Measurements from ENCODE around the gene ARHGEF2.
A peak's percentile ranks its signal among the peaks of the same experiment; 100 is the strongest.

Gene ARHGEF2

DNA sequence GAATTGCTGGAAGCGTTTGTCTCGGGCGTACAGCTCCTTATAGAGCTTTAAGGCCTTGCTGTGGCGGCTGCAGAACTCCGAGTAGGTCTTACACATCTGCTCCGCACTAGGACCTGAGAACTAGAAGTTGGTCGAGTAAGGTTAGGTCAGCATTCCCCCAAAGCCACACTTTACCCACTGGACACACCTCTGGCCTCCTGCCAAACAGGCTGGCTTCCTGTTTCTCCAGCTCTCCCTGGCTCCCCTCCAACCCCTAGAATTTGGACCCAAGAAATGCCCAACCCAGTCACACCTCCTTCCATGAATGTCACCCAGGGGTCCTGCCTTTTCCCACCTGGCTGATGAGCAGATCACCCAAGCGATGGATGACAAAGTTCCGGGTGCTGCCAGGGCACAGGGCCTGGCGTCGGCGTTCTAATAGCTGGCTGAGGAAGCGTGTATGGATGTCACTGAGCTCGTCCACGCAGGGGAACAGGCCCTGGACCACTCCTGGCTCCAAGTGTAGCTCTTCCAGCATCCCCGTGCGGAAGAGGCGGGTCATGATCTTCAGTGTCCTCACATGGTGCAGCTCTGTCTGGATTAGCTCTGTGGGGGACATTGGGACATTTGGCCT, 15.6 kb downstream of the ARHGEF2 start:
- Histone ChIP-seq H4K91ac (ENCODE audit: low read depth, low read length) (no peak overlapping the region), H2BK5ac (ENCODE audit: low read depth, low read length, poor library complexity) (no peak overlapping the region), H2BK120ac (ENCODE audit: insufficient read depth, low read length, poor library complexity) (no peak overlapping the region), H3K27me3 (ENCODE audit: insufficient read depth, low read length) (no peaks in the 10 kb centered on the region), H3K23ac (ENCODE audit: low read length) (no peak overlapping the region), H3K9me3 (ENCODE audit: insufficient read depth, low read depth, low read length) (no peaks in the 10 kb centered on the region), H3K4me2 (ENCODE audit: low read length) (no peak overlapping the region), H4K8ac (ENCODE audit: low read depth, low read length) (no peak overlapping the region), H3K36me3 (ENCODE audit: control insufficient read depth in 1 of 2, insufficient read depth in 2 of 2, low read length in 2 of 2) (peaks cover 70 to 79% of the 10 kb centered on the region in 2 experiments), H3K27ac (ENCODE audit: low read depth, low read length) (no peak overlapping the region), H3K4ac (ENCODE audit: low read depth, low read length) (no peak overlapping the region), H3K4me3 (ENCODE audit: low read depth, low read length) (no peak overlapping the region), H3K14ac (ENCODE audit: low read length) (no peak overlapping the region), H3K79me1 (ENCODE audit: low read length) (no peaks in the 10 kb centered on the region), H3K18ac (ENCODE audit: low read length) (no peak overlapping the region), H4K12ac (ENCODE audit: low read depth, low read length) (no peak overlapping the region), H3K4me1 (ENCODE audit: control insufficient read depth in 1 of 2, insufficient read depth in 2 of 2, low read length in 2 of 2) (no peaks in the 10 kb centered on the region), H3K9ac (ENCODE audit: low read length) (no peak overlapping the region), H2BK12ac (ENCODE audit: low read length) (no peak overlapping the region), H3K79me2 (ENCODE audit: control insufficient read depth, insufficient read depth, low read length, poor library complexity) (no peaks in the 10 kb centered on the region), H2AFZ (ENCODE audit: insufficient read depth, low read length, poor library complexity) (no peak overlapping the region), H2AK5ac (ENCODE audit: low read length) (no peak overlapping the region)
- no peak for DNase-seq
- WGBS (ENCODE audit: extremely low coverage, insufficient coverage, insufficient read length), result no CpG with 5 or more reads among the region's 18 CpGs

DNA sequence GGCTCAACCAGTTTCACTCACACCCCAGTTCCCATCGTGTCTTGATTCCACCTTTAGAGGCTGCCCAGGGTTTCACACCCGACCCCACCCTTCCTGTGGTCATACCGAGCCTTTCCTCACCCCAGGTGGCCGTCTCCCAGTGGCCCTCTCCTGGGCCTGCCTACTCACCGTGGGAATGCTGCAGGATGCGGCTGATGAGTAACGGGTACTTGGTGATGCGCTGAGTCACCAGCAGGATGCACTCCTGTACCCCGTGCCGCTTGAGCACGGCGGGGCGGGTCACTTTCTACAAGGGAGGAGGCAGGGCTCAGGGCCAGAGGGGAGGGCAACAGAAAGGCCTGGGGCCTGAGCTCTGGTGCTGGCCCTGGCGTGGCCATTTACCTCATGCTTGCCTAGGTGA, 16.4 kb downstream of the ARHGEF2 start:
- no peak overlapping the region for H3K4me2 ChIP-seq (ENCODE audit: low read length)
- no peak overlapping the region for H3K4ac ChIP-seq (ENCODE audit: low read depth, low read length)
- H2BK5ac ChIP-seq (ENCODE audit: low read depth, low read length, poor library complexity), result no peak overlapping the region
- no peaks in the 10 kb centered on the region for H3K4me1 ChIP-seq (ENCODE audit: control insufficient read depth in 1 of 2, insufficient read depth in 2 of 2, low read length in 2 of 2)
- no peak overlapping the region for H3K18ac ChIP-seq (ENCODE audit: low read length)
- no peak overlapping the region for H3K27ac ChIP-seq (ENCODE audit: low read depth, low read length)
- no peak overlapping the region for H2AFZ ChIP-seq (ENCODE audit: insufficient read depth, low read length, poor library complexity)
- no peaks in the 10 kb centered on the region for H3K79me1 ChIP-seq (ENCODE audit: low read length)
- no peaks in the 10 kb centered on the region for H3K79me2 ChIP-seq (ENCODE audit: control insufficient read depth, insufficient read depth, low read length, poor library complexity)
- no peak overlapping the region for H3K9ac ChIP-seq (ENCODE audit: low read length)
- no peaks in the 10 kb centered on the region for H3K9me3 ChIP-seq (ENCODE audit: insufficient read depth, low read depth, low read length)
- no peak overlapping the region for H4K8ac ChIP-seq (ENCODE audit: low read depth, low read length)
- peaks cover 65 to 78% of the 10 kb centered on the region in 2 experiments for H3K36me3 ChIP-seq (ENCODE audit: control insufficient read depth in 1 of 2, insufficient read depth in 2 of 2, low read length in 2 of 2)
- no CpG with 5 or more reads among the region's 14 CpGs for WGBS (ENCODE audit: extremely low coverage, insufficient coverage, insufficient read length)
- no peak overlapping the region for H2AK5ac ChIP-seq (ENCODE audit: low read length)
- no peak overlapping the region for H2BK120ac ChIP-seq (ENCODE audit: insufficient read depth, low read length, poor library complexity)
- no peak overlapping the region for H3K23ac ChIP-seq (ENCODE audit: low read length)
- no peak overlapping the region for H3K4me3 ChIP-seq (ENCODE audit: low read depth, low read length)
- no peak overlapping the region for H4K12ac ChIP-seq (ENCODE audit: low read depth, low read length)
- no peak overlapping the region for H3K14ac ChIP-seq (ENCODE audit: low read length)
- no peak overlapping the region for H2BK12ac ChIP-seq (ENCODE audit: low read length)
- no peak overlapping the region for H4K91ac ChIP-seq (ENCODE audit: low read depth, low read length)
- peak; percentile 94 to 97 for DNase-seq
- H3K27me3 ChIP-seq (ENCODE audit: insufficient read depth, low read length), result no peaks in the 10 kb centered on the region

DNA sequence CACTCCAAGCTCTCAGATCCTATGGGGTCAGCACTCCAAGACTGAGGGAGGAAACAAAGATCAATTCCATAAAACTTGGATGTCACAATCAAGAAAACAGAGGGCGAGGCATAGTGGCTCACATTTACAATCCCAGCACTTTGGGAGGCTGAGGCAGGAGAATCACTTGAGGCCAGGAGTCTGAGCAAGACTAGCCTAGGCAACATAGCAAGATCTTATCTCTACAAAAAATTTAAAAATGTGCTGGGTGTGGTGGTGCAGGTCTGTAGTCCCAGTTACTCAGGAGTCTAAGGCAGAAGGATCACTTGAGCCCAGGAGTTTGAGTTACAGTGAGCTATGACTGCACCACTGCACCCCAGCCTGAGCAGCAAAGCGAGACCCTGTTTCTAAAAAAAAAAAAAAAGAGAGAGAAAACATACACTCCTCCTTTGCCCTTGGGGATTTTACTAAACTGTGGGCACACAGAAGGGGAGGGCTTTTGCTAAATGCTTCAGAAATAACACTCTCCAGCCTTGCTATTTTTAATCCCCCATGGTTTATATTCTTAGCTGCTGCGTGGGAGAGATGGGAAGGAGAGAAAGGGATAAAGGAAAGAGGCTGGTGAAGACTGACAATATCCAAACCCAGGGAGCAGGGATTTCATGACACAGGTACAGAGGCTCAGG, 18.1 kb downstream of the ARHGEF2 start:
- Histone ChIP-seq H3K18ac (ENCODE audit: low read length) (no peak overlapping the region), H3K9me3 (ENCODE audit: insufficient read depth, low read depth, low read length) (no peaks in the 10 kb centered on the region), H2BK120ac (ENCODE audit: insufficient read depth, low read length, poor library complexity) (no peak overlapping the region), H3K4me1 (ENCODE audit: control insufficient read depth in 1 of 2, insufficient read depth in 2 of 2, low read length in 2 of 2) (no peaks in the 10 kb centered on the region), H3K79me1 (ENCODE audit: low read length) (no peaks in the 10 kb centered on the region), H4K8ac (ENCODE audit: low read depth, low read length) (no peak overlapping the region), H2BK12ac (ENCODE audit: low read length) (no peak overlapping the region), H3K27ac (ENCODE audit: low read depth, low read length) (no peak overlapping the region), H3K23ac (ENCODE audit: low read length) (no peak overlapping the region), H4K12ac (ENCODE audit: low read depth, low read length) (no peak overlapping the region), H3K4ac (ENCODE audit: low read depth, low read length) (no peak overlapping the region), H2AK5ac (ENCODE audit: low read length) (no peak overlapping the region), H3K27me3 (ENCODE audit: insufficient read depth, low read length) (no peaks in the 10 kb centered on the region), H3K4me3 (ENCODE audit: low read depth, low read length) (no peak overlapping the region), H2AFZ (ENCODE audit: insufficient read depth, low read length, poor library complexity) (no peak overlapping the region), H3K36me3 (ENCODE audit: control insufficient read depth in 1 of 2, insufficient read depth in 2 of 2, low read length in 2 of 2) (peaks cover 61 to 68% of the 10 kb centered on the region in 2 experiments), H4K91ac (ENCODE audit: low read depth, low read length) (no peak overlapping the region), H3K14ac (ENCODE audit: low read length) (no peak overlapping the region), H3K9ac (ENCODE audit: low read length) (no peak overlapping the region), H3K4me2 (ENCODE audit: low read length) (no peak overlapping the region), H3K79me2 (ENCODE audit: control insufficient read depth, insufficient read depth, low read length, poor library complexity) (no peaks in the 10 kb centered on the region), H2BK5ac (ENCODE audit: low read depth, low read length, poor library complexity) (no peak overlapping the region)
- peak; percentile 75 to 89 for DNase-seq
- WGBS (ENCODE audit: extremely low coverage, insufficient coverage, insufficient read length), result no CpG with 5 or more reads among the region's 3 CpGs

DNA sequence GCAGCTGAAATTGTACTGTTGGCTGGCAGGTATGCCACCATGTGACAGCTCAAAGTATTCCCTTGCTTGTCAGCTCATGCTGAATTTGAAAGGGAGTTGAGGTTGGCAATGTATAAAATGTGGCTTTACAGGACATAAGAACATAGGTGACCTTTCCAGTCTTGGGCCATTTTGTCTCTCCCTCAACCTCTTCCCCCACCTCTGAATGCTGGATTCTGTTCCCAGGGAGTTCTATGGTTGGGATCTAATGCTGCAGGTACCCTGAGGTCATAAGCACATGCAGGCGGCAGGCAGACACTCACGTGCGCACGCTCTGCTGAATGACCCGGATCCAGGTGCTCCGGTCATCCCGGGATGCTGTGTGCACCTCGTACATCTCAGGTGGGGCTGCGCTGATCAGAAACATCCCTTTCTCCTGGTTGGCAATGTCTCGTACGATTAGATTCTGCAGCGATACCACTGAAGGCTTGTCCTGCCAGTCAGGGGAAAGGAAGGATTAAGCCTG, 20.9 kb downstream of the ARHGEF2 start:
- Histone ChIP-seq H3K4me3 (ENCODE audit: low read depth, low read length) (no peak overlapping the region), H3K79me2 (ENCODE audit: control insufficient read depth, insufficient read depth, low read length, poor library complexity) (no peaks in the 10 kb centered on the region), H4K8ac (ENCODE audit: low read depth, low read length) (no peak overlapping the region), H3K4me1 (ENCODE audit: control insufficient read depth in 1 of 2, insufficient read depth in 2 of 2, low read length in 2 of 2) (no peaks in the 10 kb centered on the region), H3K27ac (ENCODE audit: low read depth, low read length) (no peak overlapping the region), H3K23ac (ENCODE audit: low read length) (no peak overlapping the region), H4K12ac (ENCODE audit: low read depth, low read length) (no peak overlapping the region), H3K9ac (ENCODE audit: low read length) (no peak overlapping the region), H3K4ac (ENCODE audit: low read depth, low read length) (no peak overlapping the region), H3K36me3 (ENCODE audit: control insufficient read depth in 1 of 2, insufficient read depth in 2 of 2, low read length in 2 of 2) (peaks cover 54 to 70% of the 10 kb centered on the region in 2 experiments), H3K18ac (ENCODE audit: low read length) (no peak overlapping the region), H4K91ac (ENCODE audit: low read depth, low read length) (no peak overlapping the region), H3K9me3 (ENCODE audit: insufficient read depth, low read depth, low read length) (no peaks in the 10 kb centered on the region), H2AK5ac (ENCODE audit: low read length) (no peak overlapping the region), H2BK12ac (ENCODE audit: low read length) (no peak overlapping the region), H3K27me3 (ENCODE audit: insufficient read depth, low read length) (no peaks in the 10 kb centered on the region), H3K14ac (ENCODE audit: low read length) (no peak overlapping the region), H2BK120ac (ENCODE audit: insufficient read depth, low read length, poor library complexity) (no peak overlapping the region), H2AFZ (ENCODE audit: insufficient read depth, low read length, poor library complexity) (no peak overlapping the region), H2BK5ac (ENCODE audit: low read depth, low read length, poor library complexity) (no peak overlapping the region), H3K79me1 (ENCODE audit: low read length) (no peaks in the 10 kb centered on the region), H3K4me2 (ENCODE audit: low read length) (no peak overlapping the region)
- WGBS (ENCODE audit: extremely low coverage, insufficient coverage, insufficient read length), result no CpG with 5 or more reads among the region's 12 CpGs
- DNase-seq, result peak; percentile 92 to 93

Measured in trophoblast cell (in vitro differentiated cells and primary cell).